GM12878 (cell line): ENCODE data around the gene MDGA2. TPM values are rescaled to one million over a fixed set of nuclear protein-coding genes. Genes with fewer than 3 reads are reported as not detected.

ENCODE experiments used
- ATAC-seq: fragments of 200-7000 bp; cut with Tn5 transposase; 3 replicates; pipeline ENCODE4 v1.9.1; 2020; ENCODE audit warnings: mild to moderate bottlenecking, moderate library complexity
- BruUV-seq: library from RNA; stranded (reverse); fragments of 400-500 nt; replicated peaks from 2 replicates; lab custom pipeline; 2021; lab: Mats Ljungman, UMichigan
- CTCF ChIA-PET: fragments of 300-600 bp; sonication (Branson Sonifier 250); formaldehyde crosslinking; extraction: SDS; loops from one replicate; lab custom pipeline; 2021; ENCODE audit warnings: inconsistent platforms; lab: Yijun Ruan, JAX
- POLR2A ChIA-PET: fragments of 350-600 bp; formaldehyde crosslinking; extraction: SDS; loops from one replicate; lab custom pipeline; 2021; ENCODE audit warnings: inconsistent platforms; lab: Charles Lee
- RAD21 ChIA-PET: fragments of 300-600 bp; sonication (Branson Sonifier 250); formaldehyde crosslinking; loops from one replicate; lab custom pipeline; 2023; ENCODE audit warnings: antibody characterized with exemption; ENCODE audit not compliant: unreplicated experiment; lab: Charles Lee
- SMC1A ChIA-PET: fragments of 300-600 bp; sonication (Branson Sonifier 250); formaldehyde crosslinking; loops from one replicate; lab custom pipeline; 2023; ENCODE audit not compliant: unreplicated experiment, uncharacterized antibody; lab: Charles Lee
- DNase-seq: peaks from one replicate; pipeline ENCODE4 v3.0.0-alpha.2; 2011; ENCODE audit warnings: low read depth, low spot score
- FAIRE-seq: peaks from 3 replicates; lab custom pipeline; 2011; peaks lifted over from hg19 to GRCh38; lab: Jason Lieb, UNC
- H2AFZ ChIP-seq: 2 replicates; pipeline ENCODE4 v1.6.0; 2011; ENCODE audit warnings: low read depth, low read length, control low read depth; ENCODE audit not compliant: control insufficient read depth
- H3K27ac ChIP-seq: 2 replicates; pipeline ENCODE4 v1.5.1; 2011; ENCODE audit warnings: control low read depth; ENCODE audit not compliant: control insufficient read depth, insufficient read depth
- H3K27me3 ChIP-seq, 2 experiments: replicated peaks in 1 of 2; 2 replicates each; pipeline versions ENCODE4 v1.6.0 to v1.6.1; 2011; ENCODE audit warnings: low read length in 1 of 2; ENCODE audit not compliant: control insufficient read depth in 2 of 2, insufficient read depth in 2 of 2
- H3K36me3 ChIP-seq, 2 experiments: 2 replicates each; pipeline ENCODE4 v1.5.1; 2011; ENCODE audit warnings: low read length in 1 of 2; ENCODE audit not compliant: control insufficient read depth in 2 of 2, insufficient read depth in 2 of 2
- H3K4me1 ChIP-seq: 2 replicates; pipeline ENCODE4 v1.6.1; 2011; ENCODE audit warnings: mild to moderate bottlenecking, low read length, moderate library complexity, mixed read lengths; ENCODE audit not compliant: control insufficient read depth, insufficient read depth
- H3K4me2 ChIP-seq: 2 replicates; pipeline ENCODE4 v1.6.0; 2011; ENCODE audit warnings: control low read depth; ENCODE audit not compliant: control insufficient read depth, insufficient read depth
- H3K4me3 ChIP-seq: fragments of 200-600 bp; sonication (generic); 2 replicates; pipeline ENCODE4 v1.5.1; 2016
- H3K79me2 ChIP-seq: 2 replicates; pipeline ENCODE4 v1.6.0; 2011; ENCODE audit warnings: low read length; ENCODE audit not compliant: control insufficient read depth, insufficient read depth
- H3K9ac ChIP-seq: 2 replicates; pipeline ENCODE4 v1.8.0; 2011; ENCODE audit warnings: low read length, control low read depth, mixed read lengths; ENCODE audit not compliant: control insufficient read depth, insufficient read depth
- H3K9me3 ChIP-seq: replicated peaks from 3 replicates; pipeline ENCODE4 v1.5.1; 2011; ENCODE audit warnings: mild to moderate bottlenecking, low read length; ENCODE audit not compliant: control insufficient read depth, insufficient read depth
- H4K20me1 ChIP-seq: 2 replicates; pipeline ENCODE4 v1.6.0; 2011; ENCODE audit not compliant: control insufficient read depth, insufficient read depth
- CBX3 ChIP-seq: fragments of 200-600 bp; sonication (generic); IDR thresholded peaks from 2 replicates; pipeline ENCODE4 v1.6.1; 2016; ENCODE audit warnings: low read depth, borderline replicate concordance
- DPF2 ChIP-seq: fragments of 450-650 bp; IDR thresholded peaks from 2 replicates; pipeline ENCODE4 v1.6.1; 2017; ENCODE audit warnings: mild to moderate bottlenecking
- IKZF1 ChIP-seq: fragments of 450-650 bp; conservative IDR thresholded peaks from 2 replicates; pipeline ENCODE4 v1.6.1; 2017; ENCODE audit warnings: antibody characterized with exemption, mild to moderate bottlenecking
- IKZF2 ChIP-seq, 2 experiments: fragments of 450-650 bp; IDR thresholded peaks; 2 replicates each; pipeline ENCODE4 v1.6.1; 2017; ENCODE audit warnings: mild to moderate bottlenecking in 2 of 2, moderate library complexity in 2 of 2
- MTA2 ChIP-seq: fragments of 450-650 bp; IDR thresholded peaks from 2 replicates; pipeline ENCODE4 v1.6.1; 2016; ENCODE audit warnings: low read depth, mild to moderate bottlenecking, moderate library complexity
- NR2C1 ChIP-seq: fragments of 450-650 bp; IDR thresholded peaks from 2 replicates; pipeline ENCODE4 v1.6.1; 2017; ENCODE audit warnings: antibody characterized with exemption, mild to moderate bottlenecking, moderate library complexity
- SIN3A ChIP-seq: IDR thresholded peaks from 2 replicates; pipeline ENCODE4 v1.6.1; 2012; ENCODE audit warnings: low read depth, low read length, improper control_type of control experiment
- SMC3 ChIP-seq: IDR thresholded peaks from 2 replicates; pipeline ENCODE4 v1.6.1; 2011; ENCODE audit warnings: low read length, improper control_type of control experiment, borderline replicate concordance
- SPI1 ChIP-seq: IDR thresholded peaks from 2 replicates; pipeline ENCODE4 v1.6.1; 2011; ENCODE audit warnings: low read depth, mild to moderate bottlenecking, low read length, moderate library complexity, borderline replicate concordance; ENCODE audit not compliant: insufficient read depth
- WGBS: methylation state at CpG from one replicate; pipeline ENCODE4 v1.1.6; 2016; ENCODE audit warnings: low lambda C conversion rate; ENCODE audit not compliant: insufficient replicate concordance, insufficient coverage; ENCODE audit errors: missing lambda C conversion rate; 5-methylcytosine and 5-hydroxymethylcytosine counted together
- in situ Hi-C: fragments of 300-500 bp; cut with MboI; formaldehyde crosslinking; loops from 9 replicates; pipeline ENCODE4 v1.14.3; 2018; ENCODE audit warnings: mixed read lengths
- intact Hi-C: fragments of 100-400 bp; cut with micrococcal nuclease; formaldehyde crosslinking; loops from one replicate; pipeline ENCODE4 v1.14.2; 2022; ENCODE audit not compliant: unreplicated experiment
- polyA plus RNA-seq, 11 experiments: library from polyadenylated mRNA; depleted of rRNA in 4 of 11; unstranded in 6 of 11; stranded (reverse) in 5 of 11; fragments of >200 nt; fragmentation: Nextera tagmentation in 4 of 11; fragmentation: Illumina TruSeq in 1 of 11; extraction: Ambion mirVana in 4 of 11; extraction: Trizol in 1 of 11; gene quantifications; 1 replicate in 1 of 11; 2 replicates in 10 of 11; pipeline versions ENCODE4 v1.2.1 to v1.2.3, GENCODE V29; 2011 to 2016; ENCODE audit warnings: inconsistent platforms in 2 of 11, missing spikeins in 2 of 11, low read depth in 1 of 11
- total RNA-seq, 4 experiments: library from RNA; depleted of rRNA in 3 of 4; stranded (reverse); fragments of >200 nt in 3 of 4; fragmentation: Illumina TruSeq in 1 of 4; extraction: Trizol in 1 of 4; gene quantifications; 2 replicates each; pipeline versions ENCODE4 v1.2.1 to v1.2.3, GENCODE V29; 2013 to 2021

MDGA2 gene
- total and polyA plus RNA-seq, 10 of the 15 experiments (the other 5 are each of a cell fraction or from before 2014, with no cell fraction given) = not detected

- no peak overlapping the region for H2AFZ ChIP-seq
- intact Hi-C loops (no loop called here), in situ Hi-C loops (no loop called here)
- CTCF ChIA-PET = no interaction called here
- TF ChIP-seq DPF2 (peak; percentile 66; the same call in 1 of the 2 replicates), SIN3A (no peak), CBX3 (no peak), IKZF1 (peak; percentile 46; the same call in 1 of the 2 replicates), SPI1 (peak; percentile 87; the same call in 1 of the 2 replicates), MTA2 (peak; percentile 55; the same call in 1 of the 2 replicates), IKZF2 (IDR thresholded peaks at IDR 0.05) (peak; percentile 56 to 57; a peak in 2 of 4 replicates), NR2C1 (no peak)
- H3K27me3 ChIP-seq = no peaks in the 10 kb centered on the region
- no peaks in the 10 kb centered on the region for H3K4me1 ChIP-seq
- H3K36me3 ChIP-seq = no peaks in the 10 kb centered on the region
- no peaks in the 10 kb centered on the region for H3K79me2 ChIP-seq
- WGBS = 8% methylated on average over 5 of the region's 5 CpGs
- no peaks in the 10 kb centered on the region for H4K20me1 ChIP-seq
- no TSS peak for BruUV-seq
- SMC1A ChIA-PET = no interaction called here
- FAIRE-seq (no peak), ATAC-seq (peak; percentile 83), DNase-seq (no peak)
- no peak overlapping the region for H3K4me2 ChIP-seq
- no peak overlapping the region for H3K4me3 ChIP-seq
- no peak overlapping the region for H3K9ac ChIP-seq
- no peak overlapping the region for H3K27ac ChIP-seq
- no peaks in the 10 kb centered on the region for H3K9me3 ChIP-seq
- RAD21 ChIA-PET = no interaction called here
- POLR2A ChIA-PET = no interaction called here
These were observed 328.6 kb downstream of the MDGA2 start for GRCh38 chr14:47346849-47347248.

GRCh38 chr14:47345016-47345415, 330.4 kb downstream of the MDGA2 start:
- BruUV-seq = no TSS peak
- intact Hi-C loops = no loop called here
- POLR2A ChIA-PET = no interaction called here
- Histone ChIP-seq H3K36me3 (no peaks in the 10 kb centered on the region), H3K9ac (no peak overlapping the region), H3K4me3 (no peak overlapping the region), H3K4me2 (no peak overlapping the region)
- SMC1A ChIA-PET = interaction anchor here (0.6 kb wide), 1 partner anchor 356 kb away, joined by 3 read pairs; no protein-coding TSS in a partner anchor
- DNase-seq = no peak
- no peak for ATAC-seq
- WGBS = 32% methylated on average over 2 of the region's 2 CpGs
- TF ChIP-seq SMC3 = no peak
- TF ChIP-seq, all 136 proteins: peak for 0
- Histone ChIP-seq H3K4me1 (no peaks in the 10 kb centered on the region), H3K79me2 (no peaks in the 10 kb centered on the region), H4K20me1 (no peaks in the 10 kb centered on the region), H3K27me3 (no peaks in the 10 kb centered on the region), H2AFZ (no peak overlapping the region), H3K9me3 (no peaks in the 10 kb centered on the region), H3K27ac (no peak overlapping the region)
- no peak for FAIRE-seq
- in situ Hi-C loops = no loop called here
- ChIA-PET RAD21 (no interaction called here), CTCF (interaction anchor here (1.1 kb wide), 1 partner anchor 30 kb away, joined by 3 read pairs; no protein-coding TSS in a partner anchor)
